HEK293 (cell line): ENCODE data around the gene FUT3.

Experiments used
- CTCF ChIA-PET: fragments of 350-600 bp; formaldehyde crosslinking; extraction: SDS; loops from one replicate; lab custom pipeline; 2021; ENCODE audit warnings: antibody characterized with exemption; lab: Yijun Ruan, JAX
- POLR2A ChIA-PET: fragments of 300-600 bp; formaldehyde crosslinking; extraction: SDS; loops from one replicate; lab custom pipeline; 2020; ENCODE audit warnings: antibody characterized with exemption, inconsistent platforms; lab: Yijun Ruan, JAX
- H3K27ac ChIP-seq: fragments of 200-500 bp; sonication (Bioruptor generic); 2 replicates; pipeline ENCODE4 v1.5.1; 2014; ENCODE audit warnings: low read depth, low read length, control low read depth, inconsistent platforms; ENCODE audit errors: extremely low read depth
- H3K36me3 ChIP-seq, 2 experiments: fragments of 200-500 bp in 1 of 2; sonication (Bioruptor generic) in 1 of 2; 1 replicate in 1 of 2; 2 replicates in 1 of 2; pipeline ENCODE4 v1.5.1; 2014 to 2017; ENCODE audit warnings: inconsistent platforms in 2 of 2, low read length in 2 of 2; ENCODE audit not compliant: control insufficient read depth in 2 of 2, insufficient read depth in 1 of 2
- H3K4me1 ChIP-seq: fragments of 200-500 bp; sonication (Bioruptor generic); 2 replicates; pipeline ENCODE4 v1.5.1; 2014; ENCODE audit warnings: mild to moderate bottlenecking, low read length, inconsistent platforms; ENCODE audit not compliant: control insufficient read depth, insufficient read depth
- H3K4me3 ChIP-seq: 2 replicates; pipeline ENCODE4 v1.5.1; 2011; ENCODE audit warnings: low read depth, mild to moderate bottlenecking, control low read depth, low read length, moderate library complexity
- H3K9me3 ChIP-seq: fragments of 200-500 bp; sonication (Bioruptor generic); 2 replicates; pipeline ENCODE4 v1.5.1; 2014; ENCODE audit warnings: low read depth, low read length, inconsistent platforms; ENCODE audit not compliant: control insufficient read depth, insufficient read depth
- AEBP2 ChIP-seq: fragments of 450-650 bp; formaldehyde crosslinking; IDR thresholded peaks from 2 replicates; pipeline ENCODE4 v1.5.1; 2016; ENCODE audit warnings: missing biosample characterization, missing genetic modification characterization, borderline replicate concordance
- MZF1 ChIP-seq: fragments of 450-650 bp; formaldehyde crosslinking; IDR thresholded peaks from 2 replicates; pipeline ENCODE4 v1.5.1; 2017; ENCODE audit warnings: missing biosample characterization, missing genetic modification characterization, borderline replicate concordance
- PATZ1 ChIP-seq: fragments of 450-650 bp; formaldehyde crosslinking; IDR thresholded peaks from 2 replicates; pipeline ENCODE4 v1.5.1; 2016; ENCODE audit warnings: missing biosample characterization, missing genetic modification characterization
- SP7 ChIP-seq: fragments of 450-650 bp; formaldehyde crosslinking; IDR thresholded peaks from 2 replicates; pipeline ENCODE4 v1.5.1; 2016; ENCODE audit warnings: missing biosample characterization, missing genetic modification characterization
- ZBTB6 ChIP-seq: fragments of 450-650 bp; formaldehyde crosslinking; IDR thresholded peaks from 2 replicates; pipeline ENCODE4 v1.5.1; 2017; ENCODE audit warnings: missing biosample characterization, missing genetic modification characterization
- ZIC2 ChIP-seq: fragments of 450-650 bp; formaldehyde crosslinking; IDR thresholded peaks from 2 replicates; pipeline ENCODE4 v1.5.1; 2016; ENCODE audit warnings: missing biosample characterization, missing genetic modification characterization
- ZNF138 ChIP-seq: fragments of 450-650 bp; formaldehyde crosslinking; IDR thresholded peaks from 2 replicates; pipeline ENCODE4 v1.5.1; 2016; ENCODE audit warnings: missing biosample characterization, missing genetic modification characterization, borderline replicate concordance
- ZNF18 ChIP-seq: fragments of 450-650 bp; formaldehyde crosslinking; IDR thresholded peaks from 2 replicates; pipeline ENCODE4 v1.5.1; 2016; ENCODE audit warnings: missing biosample characterization, missing genetic modification characterization
- ZNF211 ChIP-seq: fragments of 450-650 bp; formaldehyde crosslinking; IDR thresholded peaks from 2 replicates; pipeline ENCODE4 v1.5.1; 2016; ENCODE audit warnings: low read depth, missing biosample characterization, missing genetic modification characterization
- ZNF223 ChIP-seq: fragments of 450-650 bp; formaldehyde crosslinking; IDR thresholded peaks from 2 replicates; pipeline ENCODE4 v1.5.1; 2016; ENCODE audit warnings: missing biosample characterization, missing genetic modification characterization
- ZNF24 ChIP-seq: fragments of 450-650 bp; formaldehyde crosslinking; IDR thresholded peaks from 2 replicates; pipeline ENCODE4 v1.5.1; 2016; ENCODE audit warnings: missing biosample characterization, missing genetic modification characterization
- ZNF302 ChIP-seq: fragments of 450-650 bp; formaldehyde crosslinking; IDR thresholded peaks from 2 replicates; pipeline ENCODE4 v1.5.1; 2016; ENCODE audit warnings: missing biosample characterization, missing genetic modification characterization, low read depth
- ZNF335 ChIP-seq: fragments of 450-650 bp; formaldehyde crosslinking; conservative IDR thresholded peaks from 2 replicates; pipeline ENCODE4 v1.5.1; 2016; ENCODE audit warnings: missing biosample characterization, missing genetic modification characterization
- ZNF354C ChIP-seq: fragments of 450-650 bp; formaldehyde crosslinking; IDR thresholded peaks from 2 replicates; pipeline ENCODE4 v1.5.1; 2016; ENCODE audit warnings: missing biosample characterization, missing genetic modification characterization, low read depth, borderline replicate concordance
- ZNF366 ChIP-seq: fragments of 450-650 bp; formaldehyde crosslinking; conservative IDR thresholded peaks from 2 replicates; pipeline ENCODE4 v1.5.1; 2016; ENCODE audit warnings: missing biosample characterization, missing genetic modification characterization
- ZNF639 ChIP-seq: fragments of 450-650 bp; formaldehyde crosslinking; IDR thresholded peaks from 2 replicates; pipeline ENCODE4 v1.5.1; 2016; ENCODE audit warnings: missing biosample characterization, missing genetic modification characterization
- ZNF768 ChIP-seq: fragments of 450-650 bp; formaldehyde crosslinking; IDR thresholded peaks from 2 replicates; pipeline ENCODE4 v1.5.1; 2018; ENCODE audit warnings: missing biosample characterization, mild to moderate bottlenecking, missing genetic modification characterization
- ZNF843 ChIP-seq: fragments of 450-650 bp; formaldehyde crosslinking; IDR thresholded peaks from 2 replicates; pipeline ENCODE4 v1.5.1; 2016; ENCODE audit warnings: missing biosample characterization, missing genetic modification characterization

Gene FUT3

GRCh38 chr19:5900976-5901375 is 49.7 kb upstream of the FUT3 start:
- H3K27ac ChIP-seq, result no peak overlapping the region
- no peaks in the 10 kb centered on the region for H3K4me1 ChIP-seq
- POLR2A ChIA-PET, result no interaction called here
- peaks cover 4 to 29% of the 10 kb centered on the region in 2 experiments; a peak in 2 of 3 replicates for H3K36me3 ChIP-seq
- no peaks in the 10 kb centered on the region for H3K9me3 ChIP-seq
- CTCF ChIA-PET, result interaction anchor here (0.9 to 6.5 kb wide), 4 partner anchors 10 to 211 kb away, joined by 3 to 56 read pairs (median 10); partner anchors contain the start of gene NRTN
- H3K4me3 ChIP-seq, result no peak overlapping the region
- TF ChIP-seq SP7 (no peak), MZF1 (no peak), ZIC2 (tag by site-specific recombination) (no peak), ZNF223 (no peak), ZNF211 (no peak), AEBP2 (tag by site-specific recombination) (no peak)
- TF ChIP-seq, all 188 proteins: peak for 0

- POLR2A ChIA-PET, result interaction anchor here (0.6 kb wide), 1 partner anchor 87 kb away, joined by 6 read pairs; no protein-coding TSS in a partner anchor
- no peaks in the 10 kb centered on the region for H3K9me3 ChIP-seq
- CTCF ChIA-PET, result interaction anchor here (0.7 to 6.5 kb wide), 2 partner anchors 96 to 106 kb away, joined by 3 to 56 read pairs; partner anchors contain the start of gene NRTN
- TF ChIP-seq ZNF302 (tag by site-specific recombination) (no peak), ZNF24 (tag by site-specific recombination) (peak; percentile 91)
- TF ChIP-seq, all 188 proteins: peak for 1
- H3K4me3 ChIP-seq, result no peak overlapping the region
- H3K36me3 ChIP-seq, result peaks cover 4 to 40% of the 10 kb centered on the region in 2 experiments; a peak in 2 of 3 replicates
- no peaks in the 10 kb centered on the region for H3K4me1 ChIP-seq
- no peak overlapping the region for H3K27ac ChIP-seq
Observed at GRCh38 chr19:5899728-5900526, 48.7 kb upstream of the FUT3 start.

GRCh38 chr19:5897189-5897969 is 46.1 kb upstream of the FUT3 start:
- ChIA-PET POLR2A (interaction anchor here (1.4 kb wide), 1 partner anchor 107 kb away, joined by 4 read pairs; the partner anchor contains the start of gene DUS3L), CTCF (interaction anchor here (0.5 to 1.5 kb wide), 5 partner anchors 16 to 481 kb away, joined by 3 to 14 read pairs (median 3); no protein-coding TSS in a partner anchor)
- no peak overlapping the region for H3K4me3 ChIP-seq
- H3K9me3 ChIP-seq, result no peaks in the 10 kb centered on the region
- no peak overlapping the region for H3K27ac ChIP-seq
- no peaks in the 10 kb centered on the region for H3K4me1 ChIP-seq
- H3K36me3 ChIP-seq, result peaks cover 4 to 47% of the 10 kb centered on the region in 2 experiments; a peak in 2 of 3 replicates
- TF ChIP-seq ZNF843 (tag by site-specific recombination) (no peak), ZBTB6 (tag by site-specific recombination) (peak; percentile 79), ZNF138 (tag by site-specific recombination) (no peak), PATZ1 (tag by site-specific recombination) (0 out of 2 replicates have a peak, but pooled peaks have one; percentile 14), ZIC2 (tag by site-specific recombination) (peak; percentile 37; the same call in 1 of the 2 replicates), ZNF335 (no peak), ZNF639 (tag by site-specific recombination) (no peak), ZNF354C (tag by site-specific recombination) (no peak), ZNF18 (tag by site-specific recombination) (no peak), ZNF768 (tag by site-specific recombination) (no peak), ZNF366 (tag by site-specific recombination) (no peak)
